22Rv1 (cell line): Measurements from ENCODE around the gene PRR36.

Experiments
- CTCF ChIP-seq: fragments of 450-650 bp; IDR thresholded peaks from 2 replicates; pipeline ENCODE4 v1.5.1; 2017; ENCODE audit warnings: mild to moderate bottlenecking
- ZFX ChIP-seq: fragments of 450-650 bp; IDR thresholded peaks from 2 replicates; pipeline ENCODE4 v1.6.1; 2017; ENCODE audit warnings: antibody characterized with exemption, borderline replicate concordance

- TF ChIP-seq CTCF, result no peak
- no peak for TF ChIP-seq ZFX
These were observed 14.1 kb upstream of the PRR36 start, which contains the start of gene LRRC8E for GRCh38 chr19:7888145-7888825.
